Measurements from ENCODE around the gene CCDC175. TPM values are rescaled to one million over a fixed set of nuclear protein-coding genes. Genes with fewer than 3 reads are reported as not detected.

CCDC175 gene
- total RNA-seq, 1 experiment from 2014 or later, result not detected

- no peak within 1 kb of the TSS for H2AFZ ChIP-seq (ENCODE audit: low read depth, low read length, poor library complexity, severe bottlenecking)
- H4K20me1 ChIP-seq (ENCODE audit: insufficient read depth), result no peaks in the 10 kb centered on the region
- intact Hi-C loops (cut with micrococcal nuclease), result no loop called here
- RAD21 ChIA-PET (ENCODE audit: low non-redundant PET in 1 of 2, low total read pairs in 2 of 2, uncharacterized antibody in 2 of 2, unreplicated experiment in 2 of 2), result no interaction called here
- H3K4me2 ChIP-seq (ENCODE audit: low read length), result no peak within 1 kb of the TSS
- TF ChIP-seq POLR2AphosphoS5 (IDR thresholded peaks at IDR 0.05; ENCODE audit: low read depth, low read length) (no peak), REST (IDR thresholded peaks at IDR 0.05; ENCODE audit: low read depth) (no peak), POLR2A (IDR thresholded peaks at IDR 0.05; ENCODE audit: borderline replicate concordance, extremely low read depth, insufficient read depth, insufficient read length) (no peak), RAD21 (IDR thresholded peaks at IDR 0.05; ENCODE audit: low read depth) (no peak), ZFX (IDR thresholded peaks at IDR 0.05) (no peak), SRF (IDR thresholded peaks at IDR 0.05; ENCODE audit: low read depth) (no peak), EZH2phosphoT487 (IDR thresholded peaks at IDR 0.05; ENCODE audit: borderline replicate concordance) (no peak), EZH2 (IDR thresholded peaks at IDR 0.05) (no peak), JUND (IDR thresholded peaks at IDR 0.05) (no peak), CEBPB (IDR thresholded peaks at IDR 0.05; ENCODE audit: low read depth) (no peak), CBX3 (IDR thresholded peaks at IDR 0.05; ENCODE audit: low read depth) (no peak), SIN3A (IDR thresholded peaks at IDR 0.05; ENCODE audit: low read depth) (no peak), EGR1 (IDR thresholded peaks at IDR 0.05; ENCODE audit: low read depth) (no peak), ZBTB33 (IDR thresholded peaks at IDR 0.05; ENCODE audit: extremely low read depth, insufficient replicate concordance, low read length) (no peak), TCF7L2 (IDR thresholded peaks at IDR 0.05; ENCODE audit: borderline replicate concordance, extremely low read depth, insufficient read depth, insufficient read length) (no peak)
- TF ChIP-seq, protein P1, sequence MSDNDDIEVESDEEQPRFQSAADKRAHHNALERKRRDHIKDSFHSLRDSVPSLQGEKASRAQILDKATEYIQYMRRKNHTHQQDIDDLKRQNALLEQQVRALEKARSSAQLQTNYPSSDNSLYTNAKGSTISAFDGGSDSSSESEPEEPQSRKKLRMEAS (IDR thresholded peaks at IDR 0.05), result no peak
- TF ChIP-seq, protein P2, sequence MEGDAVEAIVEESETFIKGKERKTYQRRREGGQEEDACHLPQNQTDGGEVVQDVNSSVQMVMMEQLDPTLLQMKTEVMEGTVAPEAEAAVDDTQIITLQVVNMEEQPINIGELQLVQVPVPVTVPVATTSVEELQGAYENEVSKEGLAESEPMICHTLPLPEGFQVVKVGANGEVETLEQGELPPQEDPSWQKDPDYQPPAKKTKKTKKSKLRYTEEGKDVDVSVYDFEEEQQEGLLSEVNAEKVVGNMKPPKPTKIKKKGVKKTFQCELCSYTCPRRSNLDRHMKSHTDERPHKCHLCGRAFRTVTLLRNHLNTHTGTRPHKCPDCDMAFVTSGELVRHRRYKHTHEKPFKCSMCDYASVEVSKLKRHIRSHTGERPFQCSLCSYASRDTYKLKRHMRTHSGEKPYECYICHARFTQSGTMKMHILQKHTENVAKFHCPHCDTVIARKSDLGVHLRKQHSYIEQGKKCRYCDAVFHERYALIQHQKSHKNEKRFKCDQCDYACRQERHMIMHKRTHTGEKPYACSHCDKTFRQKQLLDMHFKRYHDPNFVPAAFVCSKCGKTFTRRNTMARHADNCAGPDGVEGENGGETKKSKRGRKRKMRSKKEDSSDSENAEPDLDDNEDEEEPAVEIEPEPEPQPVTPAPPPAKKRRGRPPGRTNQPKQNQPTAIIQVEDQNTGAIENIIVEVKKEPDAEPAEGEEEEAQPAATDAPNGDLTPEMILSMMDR (IDR thresholded peaks at IDR 0.05 in 2 of 3, conservative IDR thresholded peaks at IDR 0.05 in 1 of 3; ENCODE audit: borderline replicate concordance in 1 of 3, insufficient read depth in 1 of 3, low read depth in 2 of 3, low read length in 2 of 3), result no peak
- H3K27ac ChIP-seq (ENCODE audit: low read depth, low read length), result no peak within 1 kb of the TSS
- H3K36me3 ChIP-seq (ENCODE audit: control insufficient read depth in 1 of 2, insufficient read depth in 2 of 2, low read length in 2 of 2), result peaks cover 2 to 10% of the 10 kb centered on the region in 2 experiments; a peak in 1 of 4 replicates
- DNase-seq (ENCODE audit: low read depth, low spot score) (no peak), ATAC-seq (no peak)
- H3K79me2 ChIP-seq (ENCODE audit: insufficient read depth, low read length), result no peaks in the 10 kb centered on the region
- H3K9me3 ChIP-seq (ENCODE audit: control insufficient read depth in 1 of 2, insufficient read depth in 1 of 2, low read depth in 1 of 2, low read length in 2 of 2), result no peaks in the 10 kb centered on the region
- CTCF ChIA-PET, result no interaction called here
- H3K9ac ChIP-seq (ENCODE audit: low read length), result no peak within 1 kb of the TSS
- BruUV-seq (replicated peaks), result no TSS peak
- H3K27me3 ChIP-seq (ENCODE audit: insufficient read depth, low read length), result no peaks in the 10 kb centered on the region
- POLR2A ChIA-PET, result no interaction called here
- no peaks in the 10 kb centered on the region for H3K9me2 ChIP-seq (ENCODE audit: insufficient read depth)
- H3K4me3 ChIP-seq (replicated peaks in 1 of 2; ENCODE audit: low read depth in 1 of 2, low read length in 2 of 2), result no peak within 1 kb of the TSS
- no peaks in the 10 kb centered on the region for H3K4me1 ChIP-seq (ENCODE audit: control insufficient read depth in 1 of 2, insufficient read depth in 2 of 2, low read length in 2 of 2)
Measured at GRCh38 chr14:59465316-59466135, 111.1 kb downstream of the CCDC175 start, which contains the start of gene GPR135. GPR135 (minus strand) TSS chr14:59465380; CDS start chr14:59465226, 154 bp downstream.

Measured in HCT116 (cell line).